Measurements from ENCODE around the gene SP6. TPM values are rescaled to one million over a fixed set of nuclear protein-coding genes. Genes with fewer than 3 reads are reported as not detected.

SP6 gene
- total RNA-seq, 1 experiment from 2014 or later, result 10.8 TPM

DNA sequence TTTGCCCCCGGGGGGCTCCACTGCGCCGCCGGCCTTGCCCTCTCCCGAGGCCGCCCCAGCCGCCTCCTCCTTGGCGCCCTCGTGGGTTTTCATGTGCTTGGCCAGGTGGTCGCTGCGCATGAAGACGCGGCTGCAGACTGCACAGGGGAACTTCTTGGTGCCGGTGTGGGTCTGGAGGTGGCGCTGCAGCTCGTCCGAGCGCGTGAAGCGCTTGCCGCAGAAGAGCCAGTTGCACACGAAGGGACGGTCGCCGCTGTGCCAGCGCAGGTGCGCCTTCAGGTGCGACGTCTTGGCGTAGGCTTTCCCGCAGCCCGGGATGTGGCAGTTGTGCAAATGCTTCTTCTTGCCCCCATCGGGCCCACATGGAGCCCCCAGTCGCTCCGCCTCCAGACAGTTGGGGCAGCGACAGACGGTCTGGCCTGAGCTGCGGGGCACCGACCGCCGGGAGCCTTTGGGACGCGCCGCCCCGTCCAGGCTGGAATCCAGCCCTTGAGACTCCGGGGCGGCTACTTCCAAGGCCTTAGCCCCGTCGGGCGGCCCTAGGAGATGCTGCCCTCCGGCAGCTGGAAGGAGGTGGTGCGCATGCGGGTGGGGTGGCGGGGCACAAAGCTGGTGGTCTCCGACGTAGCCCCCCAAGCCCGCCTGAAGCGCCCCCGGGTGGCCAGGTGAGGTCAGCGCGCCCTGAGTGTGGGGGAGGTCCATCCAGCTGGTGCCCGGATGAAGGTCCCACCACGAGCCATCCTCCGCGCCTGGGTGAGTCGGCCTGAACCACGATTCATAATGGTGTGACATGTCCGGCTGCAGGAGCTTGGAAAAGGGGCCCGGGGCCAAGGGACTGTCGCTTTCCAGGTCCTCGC, 3.4 kb downstream of the SP6 start:
- Histone ChIP-seq H3K4me2 (ENCODE audit: low read length) (no peak overlapping the region), H4K20me1 (ENCODE audit: insufficient read depth) (no peaks in the 10 kb centered on the region), H3K9me2 (ENCODE audit: insufficient read depth) (no peaks in the 10 kb centered on the region), H3K27ac (ENCODE audit: low read depth, low read length) (no peak overlapping the region), H3K4me1 (ENCODE audit: control insufficient read depth in 1 of 2, insufficient read depth in 2 of 2, low read length in 2 of 2) (peaks cover 20 to 51% of the 10 kb centered on the region in 2 experiments), H3K9me3 (ENCODE audit: control insufficient read depth in 1 of 2, insufficient read depth in 1 of 2, low read depth in 1 of 2, low read length in 2 of 2) (no peaks in the 10 kb centered on the region), H3K9ac (ENCODE audit: low read length) (no peak overlapping the region), H3K4me3 (replicated peaks in 1 of 2; ENCODE audit: low read depth in 1 of 2, low read length in 2 of 2) (no peak overlapping the region), H3K36me3 (ENCODE audit: control insufficient read depth in 1 of 2, insufficient read depth in 2 of 2, low read length in 2 of 2) (no peaks in the 10 kb centered on the region; a peak in 1 of 4 replicates), H2AFZ (ENCODE audit: low read depth, low read length, poor library complexity, severe bottlenecking) (no peak overlapping the region), H3K27me3 (ENCODE audit: insufficient read depth, low read length) (no peaks in the 10 kb centered on the region), H3K79me2 (ENCODE audit: insufficient read depth, low read length) (peaks cover 23% of the 10 kb centered on the region; the same call in 1 of the 2 replicates)
- BruUV-seq (replicated peaks), result no TSS peak
- intact Hi-C loops (cut with micrococcal nuclease), result no loop called here
- TF ChIP-seq ZNF274 (IDR thresholded peaks at IDR 0.05; ENCODE audit: low read depth, low read length), result no peak
- TF ChIP-seq, protein P1, sequence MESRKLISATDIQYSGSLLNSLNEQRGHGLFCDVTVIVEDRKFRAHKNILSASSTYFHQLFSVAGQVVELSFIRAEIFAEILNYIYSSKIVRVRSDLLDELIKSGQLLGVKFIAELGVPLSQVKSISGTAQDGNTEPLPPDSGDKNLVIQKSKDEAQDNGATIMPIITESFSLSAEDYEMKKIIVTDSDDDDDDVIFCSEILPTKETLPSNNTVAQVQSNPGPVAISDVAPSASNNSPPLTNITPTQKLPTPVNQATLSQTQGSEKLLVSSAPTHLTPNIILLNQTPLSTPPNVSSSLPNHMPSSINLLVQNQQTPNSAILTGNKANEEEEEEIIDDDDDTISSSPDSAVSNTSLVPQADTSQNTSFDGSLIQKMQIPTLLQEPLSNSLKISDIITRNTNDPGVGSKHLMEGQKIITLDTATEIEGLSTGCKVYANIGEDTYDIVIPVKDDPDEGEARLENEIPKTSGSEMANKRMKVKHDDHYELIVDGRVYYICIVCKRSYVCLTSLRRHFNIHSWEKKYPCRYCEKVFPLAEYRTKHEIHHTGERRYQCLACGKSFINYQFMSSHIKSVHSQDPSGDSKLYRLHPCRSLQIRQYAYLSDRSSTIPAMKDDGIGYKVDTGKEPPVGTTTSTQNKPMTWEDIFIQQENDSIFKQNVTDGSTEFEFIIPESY (IDR thresholded peaks at IDR 0.05; ENCODE audit: extremely low read depth, insufficient replicate concordance, low read length), result no peak
- TF ChIP-seq, protein P2, sequence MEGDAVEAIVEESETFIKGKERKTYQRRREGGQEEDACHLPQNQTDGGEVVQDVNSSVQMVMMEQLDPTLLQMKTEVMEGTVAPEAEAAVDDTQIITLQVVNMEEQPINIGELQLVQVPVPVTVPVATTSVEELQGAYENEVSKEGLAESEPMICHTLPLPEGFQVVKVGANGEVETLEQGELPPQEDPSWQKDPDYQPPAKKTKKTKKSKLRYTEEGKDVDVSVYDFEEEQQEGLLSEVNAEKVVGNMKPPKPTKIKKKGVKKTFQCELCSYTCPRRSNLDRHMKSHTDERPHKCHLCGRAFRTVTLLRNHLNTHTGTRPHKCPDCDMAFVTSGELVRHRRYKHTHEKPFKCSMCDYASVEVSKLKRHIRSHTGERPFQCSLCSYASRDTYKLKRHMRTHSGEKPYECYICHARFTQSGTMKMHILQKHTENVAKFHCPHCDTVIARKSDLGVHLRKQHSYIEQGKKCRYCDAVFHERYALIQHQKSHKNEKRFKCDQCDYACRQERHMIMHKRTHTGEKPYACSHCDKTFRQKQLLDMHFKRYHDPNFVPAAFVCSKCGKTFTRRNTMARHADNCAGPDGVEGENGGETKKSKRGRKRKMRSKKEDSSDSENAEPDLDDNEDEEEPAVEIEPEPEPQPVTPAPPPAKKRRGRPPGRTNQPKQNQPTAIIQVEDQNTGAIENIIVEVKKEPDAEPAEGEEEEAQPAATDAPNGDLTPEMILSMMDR (IDR thresholded peaks at IDR 0.05 in 2 of 3, conservative IDR thresholded peaks at IDR 0.05 in 1 of 3; ENCODE audit: borderline replicate concordance in 1 of 3, insufficient read depth in 1 of 3, low read depth in 2 of 3, low read length in 2 of 3), result peak; percentile 11 to 86 (median 81); a peak in 5 of 6 replicates
- no peak for TF ChIP-seq EZH2phosphoT487 (IDR thresholded peaks at IDR 0.05; ENCODE audit: borderline replicate concordance)
- TF ChIP-seq, protein P3, sequence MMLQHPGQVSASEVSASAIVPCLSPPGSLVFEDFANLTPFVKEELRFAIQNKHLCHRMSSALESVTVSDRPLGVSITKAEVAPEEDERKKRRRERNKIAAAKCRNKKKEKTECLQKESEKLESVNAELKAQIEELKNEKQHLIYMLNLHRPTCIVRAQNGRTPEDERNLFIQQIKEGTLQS (IDR thresholded peaks at IDR 0.05), result no peak
- ChIA-PET POLR2A (interaction anchor here (1.0 kb wide), 1 partner anchor 48 kb away, joined by 3 read pairs; the partner anchor contains the start of gene SP2), RAD21 (ENCODE audit: low non-redundant PET in 1 of 2, low total read pairs in 2 of 2, uncharacterized antibody in 2 of 2, unreplicated experiment in 2 of 2) (interaction anchor here in 1 of 2 experiments (1.7 kb wide), 1 partner anchor 42 kb away, joined by 4 read pairs; no protein-coding TSS in a partner anchor), CTCF (interaction anchor here (1.1 to 12.6 kb wide), 6 partner anchors 8 to 100 kb away, joined by 3 to 393 read pairs (median 4); partner anchors contain the start of genes LRRC46, MRPL10, PNPO and SP2)
- ATAC-seq, result no peak
- DNase-seq (ENCODE audit: low read depth, low spot score), result no peak

All from HCT116 (cell line).